HCT116 (cell line): Measurements from ENCODE around the gene PRND. TPM values are rescaled to one million over a fixed set of nuclear protein-coding genes. Genes with fewer than 3 reads are reported as not detected.

Source experiments
- ATAC-seq: fragments of 200-7000 bp; cut with Tn5 transposase; 2 replicates; pipeline ENCODE4 v1.9.1; 2020; ENCODE audit warnings: mild to moderate bottlenecking, moderate library complexity
- BruUV-seq: library from RNA; stranded (reverse); fragments of 400-500 nt; replicated peaks from 2 replicates; lab custom pipeline; 2021; lab: Mats Ljungman, UMichigan
- CTCF ChIA-PET: fragments of 300-600 bp; sonication (Branson Sonifier 250); formaldehyde crosslinking; loops from one replicate; lab custom pipeline; 2021; ENCODE audit warnings: antibody characterized with exemption; lab: Charles Lee
- POLR2A ChIA-PET: fragments of 300-600, 350-600 bp; sonication (Branson Sonifier 250); formaldehyde crosslinking; loops from one replicate; lab custom pipeline; 2021; ENCODE audit warnings: antibody characterized with exemption; lab: Charles Lee
- RAD21 ChIA-PET, 2 experiments: fragments of 300-600 bp; sonication (Branson Sonifier 250); formaldehyde crosslinking; loops; one replicate each; lab custom pipeline; 2023; ENCODE audit warnings: low total read pairs in 2 of 2; ENCODE audit not compliant: uncharacterized antibody in 2 of 2, unreplicated experiment in 2 of 2, low non-redundant PET in 1 of 2; lab: Charles Lee
- DNase-seq: peaks from one replicate; pipeline ENCODE4 v3.0.0-alpha.2; 2010; ENCODE audit warnings: low read depth, low spot score
- H2AFZ ChIP-seq: fragments of 200-600 bp; shearing (Covaris generic), sonication (generic); 2 replicates; pipeline ENCODE4 v1.6.1; 2017; ENCODE audit warnings: low read depth, mixed run types, mixed read lengths, antibody characterized with exemption, low read length; ENCODE audit not compliant: poor library complexity, severe bottlenecking
- H3K27ac ChIP-seq: 2 replicates; pipeline ENCODE4 v1.5.1; 2012; ENCODE audit warnings: low read depth, low read length
- H3K27me3 ChIP-seq: fragments of 200-600 bp; sonication (generic); 2 replicates; pipeline ENCODE4 v1.6.1; 2016; ENCODE audit warnings: mixed run types, low read length, mixed read lengths; ENCODE audit not compliant: insufficient read depth
- H3K36me3 ChIP-seq, 2 experiments: fragments of 200-500 bp in 1 of 2; fragments of 200-600 bp in 1 of 2; sonication (Bioruptor generic) in 1 of 2; sonication (generic) in 1 of 2; 2 replicates each; pipeline versions ENCODE4 v1.5.1 to v1.6.1; 2014 to 2016; ENCODE audit warnings: low read length in 2 of 2, inconsistent platforms in 1 of 2, mixed read lengths in 1 of 2, mixed run types in 1 of 2; ENCODE audit not compliant: insufficient read depth in 2 of 2, control insufficient read depth in 1 of 2
- H3K4me1 ChIP-seq, 2 experiments: fragments of 200-600 bp in 1 of 2; sonication (generic) in 1 of 2; 2 replicates each; pipeline versions ENCODE4 v1.5.1 to v1.6.1; 2012 to 2017; ENCODE audit warnings: low read length in 2 of 2, inconsistent platforms in 1 of 2, mild to moderate bottlenecking in 1 of 2, mixed read lengths in 1 of 2, mixed run types in 1 of 2, moderate library complexity in 1 of 2; ENCODE audit not compliant: insufficient read depth in 2 of 2, control insufficient read depth in 1 of 2
- H3K4me2 ChIP-seq: fragments of 200-600 bp; sonication (generic); 2 replicates; pipeline ENCODE4 v1.6.1; 2017; ENCODE audit warnings: mixed run types, low read length, mixed read lengths
- H3K4me3 ChIP-seq, 2 experiments: fragments of 200-600 bp in 1 of 2; sonication (generic) in 1 of 2; replicated peaks in 1 of 2; 2 replicates each; pipeline ENCODE4 v1.5.1; 2011 to 2016; ENCODE audit warnings: low read length in 2 of 2, control low read depth in 1 of 2, low read depth in 1 of 2, mild to moderate bottlenecking in 1 of 2, mixed read lengths in 1 of 2, mixed run types in 1 of 2
- H3K79me2 ChIP-seq: fragments of 200-600 bp; sonication (generic); 2 replicates; pipeline ENCODE4 v1.6.1; 2017; ENCODE audit warnings: mild to moderate bottlenecking, mixed run types, low read length, moderate library complexity, mixed read lengths; ENCODE audit not compliant: insufficient read depth
- H3K9ac ChIP-seq: fragments of 200-600 bp; sonication (generic); 2 replicates; pipeline ENCODE4 v1.6.1; 2016; ENCODE audit warnings: low read length, mixed read lengths
- H3K9me2 ChIP-seq: fragments of 200-600 bp; sonication (generic), shearing (Covaris generic); 2 replicates; pipeline ENCODE4 v1.6.1; 2017; ENCODE audit warnings: mixed run types, mild to moderate bottlenecking, moderate library complexity; ENCODE audit not compliant: insufficient read depth
- H3K9me3 ChIP-seq, 2 experiments: fragments of 200-500 bp in 1 of 2; fragments of 200-600 bp in 1 of 2; sonication (Bioruptor generic) in 1 of 2; sonication (generic) in 1 of 2; 2 replicates each; pipeline ENCODE4 v1.6.1; 2014 to 2017; ENCODE audit warnings: low read length in 2 of 2, mixed read lengths in 2 of 2, inconsistent platforms in 1 of 2, low read depth in 1 of 2, mild to moderate bottlenecking in 1 of 2, mixed run types in 1 of 2, moderate library complexity in 1 of 2; ENCODE audit not compliant: control insufficient read depth in 1 of 2, insufficient read depth in 1 of 2
- H4K20me1 ChIP-seq: fragments of 200-600 bp; sonication (generic), shearing (Covaris generic); 2 replicates; pipeline ENCODE4 v1.6.1; 2017; ENCODE audit warnings: mixed run types, mild to moderate bottlenecking, moderate library complexity; ENCODE audit not compliant: insufficient read depth
- CBX3 ChIP-seq: IDR thresholded peaks from 2 replicates; pipeline ENCODE4 v1.6.1; 2012; ENCODE audit warnings: low read depth
- EGR1 ChIP-seq: IDR thresholded peaks from 2 replicates; pipeline ENCODE4 v1.6.1; 2012; ENCODE audit warnings: low read depth
- ELF1 ChIP-seq: IDR thresholded peaks from 2 replicates; pipeline ENCODE4 v1.6.1; 2012; ENCODE audit warnings: low read depth, borderline replicate concordance
- EZH2 ChIP-seq: fragments of 200-600 bp; sonication (generic); IDR thresholded peaks from 2 replicates; pipeline ENCODE4 v1.6.1; 2017; ENCODE audit warnings: antibody characterized with exemption, mixed run types
- EZH2phosphoT487 ChIP-seq: fragments of 200-600 bp; IDR thresholded peaks from 2 replicates; pipeline ENCODE4 v1.6.1; 2018; ENCODE audit warnings: antibody characterized with exemption, borderline replicate concordance
- FOSL1 ChIP-seq: IDR thresholded peaks from 2 replicates; pipeline ENCODE4 v1.6.1; 2012; ENCODE audit warnings: low read depth
- JUND ChIP-seq: IDR thresholded peaks from 2 replicates; pipeline ENCODE4 v1.6.1; 2012
- POLR2A ChIP-seq: IDR thresholded peaks from 2 replicates; pipeline ENCODE4 v1.7.0; 2011; ENCODE audit warnings: borderline replicate concordance; ENCODE audit not compliant: insufficient read depth, insufficient read length; ENCODE audit errors: extremely low read depth
- POLR2AphosphoS5 ChIP-seq: IDR thresholded peaks from 2 replicates; pipeline ENCODE4 v1.6.1; 2011; ENCODE audit warnings: mild to moderate bottlenecking, low read depth, low read length, moderate library complexity
- RAD21 ChIP-seq: IDR thresholded peaks from 2 replicates; pipeline ENCODE4 v1.6.1; 2012; ENCODE audit warnings: low read depth, mild to moderate bottlenecking
- REST ChIP-seq: IDR thresholded peaks from 2 replicates; pipeline ENCODE4 v1.6.1; 2012; ENCODE audit warnings: low read depth
- SIN3A ChIP-seq: IDR thresholded peaks from 2 replicates; pipeline ENCODE4 v1.6.1; 2012; ENCODE audit warnings: low read depth
- SRF ChIP-seq: IDR thresholded peaks from 2 replicates; pipeline ENCODE4 v1.6.1; 2012; ENCODE audit warnings: low read depth
- ZFX ChIP-seq: fragments of 450-650 bp; IDR thresholded peaks from 2 replicates; pipeline ENCODE4 v1.6.1; 2017
- intact Hi-C: fragments of 100-400 bp; cut with micrococcal nuclease; formaldehyde crosslinking; loops from 2 replicates; pipeline ENCODE4 v1.10.0; 2022
- total RNA-seq: library from RNA; stranded (reverse); gene quantifications from one replicate; pipeline ENCODE4 v1.2.1, GENCODE V29; 2021; ENCODE audit not compliant: unreplicated experiment
- TF ChIP-seq, protein P1 (sequence below): IDR thresholded peaks from 2 replicates; pipeline ENCODE4 v1.6.1; 2011; ENCODE audit warnings: mild to moderate bottlenecking, low read length, moderate library complexity; ENCODE audit not compliant: insufficient replicate concordance; ENCODE audit errors: extremely low read depth
- TF ChIP-seq, protein P2 (sequence below), 3 experiments: fragments of 200-600 bp in 1 of 3; sonication (generic) in 1 of 3; IDR thresholded peaks in 2 of 3; conservative IDR thresholded peaks in 1 of 3; 2 replicates each; pipeline ENCODE4 v1.5.1; 2012 to 2017; ENCODE audit warnings: low read depth in 2 of 3, low read length in 2 of 3, antibody characterized with exemption in 1 of 3, borderline replicate concordance in 1 of 3, control low read depth in 1 of 3, mild to moderate bottlenecking in 1 of 3, mixed read lengths in 1 of 3, mixed run types in 1 of 3, moderate library complexity in 1 of 3; ENCODE audit not compliant: insufficient read depth in 1 of 3
- TF ChIP-seq, protein P3 (sequence below): IDR thresholded peaks from 2 replicates; pipeline ENCODE4 v1.6.1; 2012

PRND gene
- total RNA-seq, 1 experiment from 2014 or later: not detected

DNA sequence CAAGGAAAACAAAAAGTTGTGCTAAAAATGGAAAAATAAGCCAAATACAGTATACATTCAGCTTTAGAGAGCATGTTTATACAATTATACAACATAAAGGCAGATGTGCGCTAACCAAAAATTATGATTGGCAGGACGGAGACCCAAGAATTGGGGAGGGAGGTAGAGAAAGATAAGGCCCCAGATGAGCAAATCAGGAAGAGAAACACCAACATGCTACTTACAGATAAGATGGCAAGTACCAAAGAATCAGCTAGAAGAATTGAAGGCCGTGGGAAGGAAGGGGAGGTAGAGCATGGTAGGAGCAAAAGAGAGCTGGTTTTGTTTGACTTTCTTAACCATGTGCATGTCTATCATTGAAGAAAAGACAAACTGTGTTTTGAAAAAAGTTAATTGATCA is 45.4 kb downstream of the PRND start:
- intact Hi-C loops: no loop called here
- Histone ChIP-seq H3K4me3 (no peak overlapping the region), H3K4me1 (no peaks in the 10 kb centered on the region), H3K4me2 (no peak overlapping the region), H3K36me3 (no peaks in the 10 kb centered on the region), H3K27me3 (no peaks in the 10 kb centered on the region), H3K79me2 (no peaks in the 10 kb centered on the region), H3K9me2 (no peaks in the 10 kb centered on the region), H3K27ac (no peak overlapping the region), H3K9ac (no peak overlapping the region), H4K20me1 (no peaks in the 10 kb centered on the region), H3K9me3 (peaks cover 5 to 6% of the 10 kb centered on the region in 2 experiments; a peak in 2 of 4 replicates), H2AFZ (no peak overlapping the region)
- CTCF ChIA-PET: no interaction called here
- POLR2A ChIA-PET: no interaction called here
- BruUV-seq: no TSS peak
- TF ChIP-seq SIN3A (no peak), POLR2A (no peak), EGR1 (no peak), EZH2 (no peak), ELF1 (no peak), JUND (no peak), ZFX (no peak), RAD21 (no peak), SRF (no peak), POLR2AphosphoS5 (no peak), REST (no peak), CBX3 (no peak), FOSL1 (no peak), EZH2phosphoT487 (no peak)
- TF ChIP-seq, protein P1, sequence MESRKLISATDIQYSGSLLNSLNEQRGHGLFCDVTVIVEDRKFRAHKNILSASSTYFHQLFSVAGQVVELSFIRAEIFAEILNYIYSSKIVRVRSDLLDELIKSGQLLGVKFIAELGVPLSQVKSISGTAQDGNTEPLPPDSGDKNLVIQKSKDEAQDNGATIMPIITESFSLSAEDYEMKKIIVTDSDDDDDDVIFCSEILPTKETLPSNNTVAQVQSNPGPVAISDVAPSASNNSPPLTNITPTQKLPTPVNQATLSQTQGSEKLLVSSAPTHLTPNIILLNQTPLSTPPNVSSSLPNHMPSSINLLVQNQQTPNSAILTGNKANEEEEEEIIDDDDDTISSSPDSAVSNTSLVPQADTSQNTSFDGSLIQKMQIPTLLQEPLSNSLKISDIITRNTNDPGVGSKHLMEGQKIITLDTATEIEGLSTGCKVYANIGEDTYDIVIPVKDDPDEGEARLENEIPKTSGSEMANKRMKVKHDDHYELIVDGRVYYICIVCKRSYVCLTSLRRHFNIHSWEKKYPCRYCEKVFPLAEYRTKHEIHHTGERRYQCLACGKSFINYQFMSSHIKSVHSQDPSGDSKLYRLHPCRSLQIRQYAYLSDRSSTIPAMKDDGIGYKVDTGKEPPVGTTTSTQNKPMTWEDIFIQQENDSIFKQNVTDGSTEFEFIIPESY: no peak
- TF ChIP-seq, protein P2, sequence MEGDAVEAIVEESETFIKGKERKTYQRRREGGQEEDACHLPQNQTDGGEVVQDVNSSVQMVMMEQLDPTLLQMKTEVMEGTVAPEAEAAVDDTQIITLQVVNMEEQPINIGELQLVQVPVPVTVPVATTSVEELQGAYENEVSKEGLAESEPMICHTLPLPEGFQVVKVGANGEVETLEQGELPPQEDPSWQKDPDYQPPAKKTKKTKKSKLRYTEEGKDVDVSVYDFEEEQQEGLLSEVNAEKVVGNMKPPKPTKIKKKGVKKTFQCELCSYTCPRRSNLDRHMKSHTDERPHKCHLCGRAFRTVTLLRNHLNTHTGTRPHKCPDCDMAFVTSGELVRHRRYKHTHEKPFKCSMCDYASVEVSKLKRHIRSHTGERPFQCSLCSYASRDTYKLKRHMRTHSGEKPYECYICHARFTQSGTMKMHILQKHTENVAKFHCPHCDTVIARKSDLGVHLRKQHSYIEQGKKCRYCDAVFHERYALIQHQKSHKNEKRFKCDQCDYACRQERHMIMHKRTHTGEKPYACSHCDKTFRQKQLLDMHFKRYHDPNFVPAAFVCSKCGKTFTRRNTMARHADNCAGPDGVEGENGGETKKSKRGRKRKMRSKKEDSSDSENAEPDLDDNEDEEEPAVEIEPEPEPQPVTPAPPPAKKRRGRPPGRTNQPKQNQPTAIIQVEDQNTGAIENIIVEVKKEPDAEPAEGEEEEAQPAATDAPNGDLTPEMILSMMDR (IDR thresholded peaks at IDR 0.05 in 2 of 3, conservative IDR thresholded peaks at IDR 0.05 in 1 of 3; ENCODE audit: borderline replicate concordance in 1 of 3, insufficient read depth in 1 of 3, low read depth in 2 of 3, low read length in 2 of 3): no peak
- TF ChIP-seq, protein P3, sequence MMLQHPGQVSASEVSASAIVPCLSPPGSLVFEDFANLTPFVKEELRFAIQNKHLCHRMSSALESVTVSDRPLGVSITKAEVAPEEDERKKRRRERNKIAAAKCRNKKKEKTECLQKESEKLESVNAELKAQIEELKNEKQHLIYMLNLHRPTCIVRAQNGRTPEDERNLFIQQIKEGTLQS: no peak
- no peak for ATAC-seq
- RAD21 ChIA-PET: no interaction called here
- DNase-seq: no peak
